HuH-7.5 (cell line): ENCODE measurements around the gene RAB4B.
"Not testable (repeated sequence)": the region's sequence is repeated elsewhere in the genome, so short reads cannot be mapped to it uniquely, and the experiment has no call there.

ENCODE experiments used
- DNase-seq: peaks from one replicate; pipeline ENCODE4 v3.0.0; 2011; ENCODE audit warnings: low spot score

The RAB4B gene

GRCh38 chr19:40822704-40823553 lies 44.9 kb downstream of the RAB4B start:
- DNase-seq, result not testable (repeated sequence)

GRCh38 chr19:40824916-40825315 lies 46.9 kb downstream of the RAB4B start:
- DNase-seq, result not testable (repeated sequence)

GRCh38 chr19:40825460-40826095 lies 47.5 kb downstream of the RAB4B start:
- DNase-seq, result not testable (repeated sequence)

DNA sequence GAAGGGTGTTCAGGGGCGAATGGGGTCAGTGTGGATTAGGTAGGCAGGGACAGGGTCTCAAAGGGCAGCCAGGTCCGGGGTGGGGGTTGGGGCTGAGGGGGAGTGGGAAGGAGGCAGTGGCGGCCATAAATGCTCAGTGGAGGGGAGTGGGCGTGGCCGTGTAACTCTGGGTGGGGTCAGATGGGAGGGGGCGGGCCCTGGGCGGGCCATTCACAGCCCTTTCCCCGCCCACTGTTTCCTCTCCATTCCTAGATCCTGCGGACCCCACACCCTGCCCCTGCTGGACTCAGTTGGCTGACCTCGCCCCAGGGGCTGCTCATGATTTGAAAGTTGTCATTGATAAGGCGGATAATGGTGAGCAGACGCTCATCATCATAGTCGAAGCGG lies 48.3 kb downstream of the RAB4B start:
- DNase-seq, result not testable (repeated sequence)

GRCh38 chr19:40826699-40827385 lies 48.8 kb downstream of the RAB4B start:
- not testable (repeated sequence) for DNase-seq

- DNase-seq, result no peak
These were observed 49.6 kb downstream of the RAB4B start for GRCh38 chr19:40827386-40828247.

- DNase-seq, result no peak
These were observed 51.2 kb downstream of the RAB4B start for GRCh38 chr19:40829205-40829604.

GRCh38 chr19:40830741-40831140 lies 52.7 kb downstream of the RAB4B start:
- DNase-seq, result not testable (repeated sequence)

DNA sequence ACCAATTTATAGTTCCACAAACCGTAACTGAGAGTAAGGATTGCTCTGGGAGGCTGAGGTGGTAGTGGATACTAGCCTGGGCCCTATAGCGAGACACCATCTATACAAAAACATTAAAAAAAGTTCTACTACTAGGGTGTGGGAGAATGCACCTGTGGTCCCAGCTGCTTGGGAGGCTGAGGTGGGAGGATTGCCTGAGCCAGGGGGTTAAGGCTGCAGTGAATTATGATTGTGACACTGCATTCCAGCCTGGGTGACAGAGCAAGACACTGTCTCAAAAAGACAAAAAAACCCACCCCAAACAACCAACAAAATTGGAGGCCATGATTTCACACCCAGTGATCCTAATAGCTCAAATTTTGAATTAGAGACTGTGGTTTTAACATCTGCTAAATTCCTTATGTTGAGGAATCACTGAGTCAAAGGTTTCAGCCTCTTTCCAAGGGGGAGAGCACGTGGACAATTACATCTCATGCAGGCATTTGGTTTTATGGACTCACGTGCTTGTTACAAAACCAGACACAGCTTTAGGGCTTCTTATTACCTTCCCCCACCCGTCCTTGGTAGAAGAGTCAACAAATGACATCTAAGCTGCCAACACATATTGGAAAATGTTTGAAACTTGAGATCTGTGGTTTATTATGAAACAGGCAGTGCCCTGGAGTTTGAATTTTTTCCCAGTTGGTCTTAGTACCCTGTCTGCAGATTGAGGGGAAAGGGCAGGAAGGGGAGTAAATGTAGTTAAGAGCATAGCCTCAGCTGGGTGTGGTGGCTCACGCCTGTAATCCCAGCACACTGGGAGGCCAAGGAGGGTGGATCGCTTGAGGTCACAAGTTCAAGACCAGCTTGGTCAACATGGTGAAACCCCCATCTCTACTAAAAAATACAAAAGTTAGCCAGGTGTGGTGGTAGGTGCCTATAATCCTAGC lies 53.7 kb downstream of the RAB4B start:
- peak; percentile 46 for DNase-seq

- not testable (repeated sequence) for DNase-seq
These were observed 54.4 kb downstream of the RAB4B start for GRCh38 chr19:40832431-40832790.

DNA sequence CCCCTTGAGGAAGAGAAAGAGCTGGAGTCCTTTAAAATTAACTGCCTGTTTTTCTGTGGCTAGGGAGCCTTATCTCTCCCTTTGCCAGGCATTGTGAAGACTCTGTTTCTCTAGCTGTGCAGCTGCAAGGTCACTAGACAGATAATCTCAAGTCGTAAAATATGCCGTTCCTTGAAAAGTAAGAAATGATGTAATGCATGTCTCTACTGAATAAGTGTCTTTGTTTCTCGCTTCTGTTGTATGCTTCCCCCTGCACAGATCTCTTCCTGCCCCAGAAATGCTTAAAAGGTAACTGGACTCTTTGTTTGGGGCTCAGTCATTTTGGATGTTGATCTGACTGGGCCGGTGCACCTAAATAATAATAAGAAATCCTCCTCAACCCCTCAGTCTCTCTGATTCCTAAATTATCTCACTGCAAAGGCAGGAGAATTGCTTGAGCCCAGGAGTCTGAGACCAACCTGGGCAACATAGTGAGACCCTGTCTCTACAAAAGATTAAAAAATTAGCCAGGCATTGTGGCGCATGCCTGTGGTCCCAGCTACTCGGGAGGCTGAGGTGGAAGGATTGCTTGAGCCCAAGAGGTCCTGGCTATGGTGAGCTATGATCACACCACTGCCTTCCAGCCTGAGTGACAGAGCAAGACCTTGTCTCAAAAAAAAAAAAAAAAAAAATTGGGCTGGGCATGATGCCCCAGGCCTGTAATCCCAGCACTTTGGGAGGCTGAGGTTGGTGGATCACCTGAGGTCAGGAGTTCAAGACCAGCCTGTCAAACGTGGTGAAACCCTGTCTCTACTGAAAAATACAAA lies 55.9 kb downstream of the RAB4B start:
- not testable (repeated sequence) for DNase-seq

DNA sequence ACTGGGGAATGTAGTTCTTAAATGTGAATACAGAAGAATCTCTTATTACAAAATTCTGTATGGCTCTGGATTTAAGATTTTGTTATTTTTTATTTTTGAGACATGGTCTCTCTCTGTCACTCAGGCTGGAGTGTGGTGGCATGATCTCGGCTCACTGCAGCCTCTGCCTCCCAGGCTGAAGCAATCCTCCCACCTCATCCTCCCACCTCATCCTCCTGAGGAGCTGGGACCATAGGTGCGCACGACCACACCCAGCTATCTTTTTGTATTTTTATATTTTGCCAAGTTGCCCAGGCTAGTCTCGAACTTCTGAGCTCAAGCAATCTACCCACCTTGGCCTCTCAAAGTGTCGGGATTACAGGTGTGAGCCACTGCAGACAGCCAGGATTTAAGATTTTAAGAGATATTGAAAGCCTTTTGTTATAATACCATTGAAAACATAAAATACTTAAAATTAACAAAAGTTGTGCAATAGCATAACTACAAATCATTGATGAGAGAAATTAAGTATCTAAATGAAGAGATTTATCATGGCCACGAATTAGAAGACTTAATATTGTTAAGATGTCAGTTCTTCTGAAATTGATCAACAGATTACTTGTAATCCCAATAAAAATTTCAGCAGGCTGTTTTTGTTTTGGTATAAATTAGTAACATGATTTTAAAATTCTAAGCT lies 58.8 kb downstream of the RAB4B start:
- DNase-seq, result no peak

DNA sequence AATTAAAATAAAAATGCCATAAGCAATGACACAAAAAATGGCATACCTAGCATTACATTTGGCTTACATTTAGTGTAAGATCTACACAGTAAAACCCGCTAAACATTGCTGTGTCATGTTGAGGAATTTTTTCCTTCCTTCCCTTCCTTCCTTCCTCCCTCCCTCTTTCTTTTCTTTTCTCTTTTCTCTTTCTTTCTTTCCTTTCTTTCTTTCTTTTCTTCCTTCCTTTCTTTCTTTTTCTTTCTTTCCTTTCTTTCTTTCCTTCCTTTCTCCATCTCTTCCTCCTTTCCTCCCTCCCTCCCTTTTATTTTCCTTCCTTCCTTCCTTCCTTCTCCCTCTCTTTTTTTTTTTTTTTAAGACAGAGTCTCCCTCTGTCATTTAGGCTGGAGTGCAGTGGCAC lies 60.4 kb downstream of the RAB4B start:
- not testable (repeated sequence) for DNase-seq

GRCh38 chr19:40842012-40842411 lies 64.0 kb downstream of the RAB4B start:
- DNase-seq, result not testable (repeated sequence)

GRCh38 chr19:40842997-40843652 lies 65.1 kb downstream of the RAB4B start:
- not testable (repeated sequence) for DNase-seq

DNA sequence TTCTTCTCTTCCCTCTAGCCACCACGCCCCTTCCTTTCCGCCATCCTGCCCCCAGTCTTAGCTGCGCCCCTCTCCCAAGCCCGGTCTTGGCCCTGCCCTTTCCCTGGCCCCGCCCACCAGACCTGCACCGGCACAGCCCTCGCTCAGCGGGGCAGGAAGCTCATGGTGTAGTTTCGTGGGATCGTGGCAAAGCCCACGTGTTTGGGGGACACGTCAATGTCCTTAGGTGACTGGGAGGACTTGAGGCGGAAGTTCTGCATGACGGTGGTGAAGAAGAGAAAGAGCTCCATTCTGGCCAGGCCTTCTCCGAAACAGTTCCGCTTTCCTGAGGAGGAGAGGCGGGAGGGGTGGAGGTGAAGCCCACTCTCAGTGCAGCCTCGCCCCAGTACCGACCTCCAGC lies 65.6 kb downstream of the RAB4B start:
- not testable (repeated sequence) for DNase-seq
